Small intestine (tissue), 7 donors: Measurements from ENCODE around the gene HOXD4. TPM values are rescaled to one million over a fixed set of nuclear protein-coding genes. Genes with fewer than 3 reads are reported as not detected.

ENCODE experiments used
- DNase-seq, 2 donors: peaks; one replicate each; pipeline versions ENCODE4 v3.0.0 to v3.0.0-alpha.2; 2013
- FAIRE-seq: peaks from 2 replicates; lab custom pipeline; 2012; peaks lifted over from hg19 to GRCh38; lab: Jason Lieb, UNC
- H3K27ac ChIP-seq, 3 donors: one replicate each; pipeline ENCODE4 v1.5.1; 2013; ENCODE audit warnings: low read length in 2 of 3, mild to moderate bottlenecking in 2 of 3, control low read depth in 1 of 3, inconsistent platforms in 1 of 3, low read depth in 1 of 3, moderate library complexity in 1 of 3
- H3K27me3 ChIP-seq, 3 donors: one replicate each; pipeline ENCODE4 v1.6.1; 2013; ENCODE audit warnings: low read length in 3 of 3, inconsistent platforms in 1 of 3; ENCODE audit not compliant: control insufficient read depth in 3 of 3, insufficient read depth in 3 of 3
- H3K36me3 ChIP-seq, 3 donors: one replicate each; pipeline ENCODE4 v1.6.1; 2013; ENCODE audit warnings: low read length in 3 of 3, inconsistent platforms in 1 of 3, low read depth in 1 of 3, mild to moderate bottlenecking in 1 of 3, moderate library complexity in 1 of 3; ENCODE audit not compliant: control insufficient read depth in 3 of 3, insufficient read depth in 2 of 3
- H3K4me1 ChIP-seq, 3 donors: one replicate each; pipeline ENCODE4 v1.6.1; 2013; ENCODE audit warnings: low read length in 2 of 3, inconsistent platforms in 1 of 3, low read depth in 1 of 3, mild to moderate bottlenecking in 1 of 3, moderate library complexity in 1 of 3; ENCODE audit not compliant: control insufficient read depth in 3 of 3, insufficient read depth in 2 of 3
- H3K4me3 ChIP-seq, 3 donors: one replicate each; pipeline ENCODE4 v1.5.1; 2013; ENCODE audit warnings: low read length in 3 of 3, control low read depth in 1 of 3, inconsistent platforms in 1 of 3, low read depth in 1 of 3, mild to moderate bottlenecking in 1 of 3, moderate library complexity in 1 of 3
- H3K9me3 ChIP-seq, 2 donors: one replicate each; pipeline ENCODE4 v1.6.1; 2013; ENCODE audit warnings: low read depth in 1 of 2, low read length in 1 of 2; ENCODE audit not compliant: control insufficient read depth in 2 of 2, insufficient read depth in 1 of 2
- WGBS, 3 donors: extraction: QIAGEN DNeasy Blood & Tissue Kit; methylation state at CpG; one replicate each; pipeline ENCODE4 v1.1.7; 2013; 5-methylcytosine and 5-hydroxymethylcytosine counted together
- polyA plus RNA-seq, 4 donors: library from polyadenylated mRNA; stranded (reverse) in 3 of 4; unstranded in 1 of 4; fragments of 200-250 nt in 3 of 4; fragments of 120-200 nt in 1 of 4; gene quantifications; one replicate each; pipeline versions ENCODE4 v1.2.1 to v1.2.3, GENCODE V29; 2013
- donor health status: healthy with polysubstance abuse.
- donor health status: control.
- donor health status: control.
- donor health status: Bipolar disorder and iron deficiency.
- donor health status: healthy.

HOXD4 gene
- polyA plus RNA-seq, 4 donors, result 0.97 to 14.7 TPM; not detected in 2

DNA sequence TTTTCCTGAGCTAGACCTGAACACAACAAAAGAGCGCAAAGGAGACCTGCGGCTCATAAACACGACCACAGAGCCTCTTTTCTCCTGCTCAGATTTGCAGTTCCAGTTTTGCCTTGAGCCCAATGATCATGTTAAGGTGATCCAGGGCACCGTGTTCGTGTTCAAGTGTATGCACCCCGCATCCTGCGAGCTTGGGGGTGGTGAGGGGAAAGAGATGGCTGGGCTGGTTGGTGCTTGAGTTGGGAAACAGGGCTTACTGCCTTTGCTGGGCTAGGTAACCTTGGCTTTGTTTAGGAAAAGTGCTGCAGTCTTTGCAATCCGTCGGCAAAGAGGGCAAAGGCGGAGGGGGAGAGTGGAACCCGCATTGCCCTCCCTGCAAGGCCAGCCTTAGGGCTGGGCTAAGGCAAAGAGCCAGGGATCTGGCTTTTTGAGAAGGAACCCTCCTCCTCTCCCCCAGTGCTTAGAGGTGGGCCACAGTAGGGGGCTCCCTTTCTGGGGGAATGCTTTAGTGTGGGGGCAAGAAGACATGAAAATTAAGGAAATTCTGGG lies 33.5 kb upstream of the HOXD4 start:
- DNase-seq, result no peak
- no peaks in the 10 kb centered on the region for H3K4me1 ChIP-seq
- peaks cover 30 to 96% (median 71%) of the 10 kb centered on the region in 3 donors for H3K27me3 ChIP-seq
- FAIRE-seq, result no peak
- peaks cover 0 to 4% of the 10 kb centered on the region in 2 donors for H3K9me3 ChIP-seq
- H3K4me3 ChIP-seq, result peak overlapping the region in 1 of 3 donors; percentile 11
- H3K36me3 ChIP-seq, result no peaks in the 10 kb centered on the region
- no peak overlapping the region for H3K27ac ChIP-seq
- WGBS, 3 donors, result 10 to 14% (median 12%) methylated on average over 11 of the region's 11 CpGs

DNA sequence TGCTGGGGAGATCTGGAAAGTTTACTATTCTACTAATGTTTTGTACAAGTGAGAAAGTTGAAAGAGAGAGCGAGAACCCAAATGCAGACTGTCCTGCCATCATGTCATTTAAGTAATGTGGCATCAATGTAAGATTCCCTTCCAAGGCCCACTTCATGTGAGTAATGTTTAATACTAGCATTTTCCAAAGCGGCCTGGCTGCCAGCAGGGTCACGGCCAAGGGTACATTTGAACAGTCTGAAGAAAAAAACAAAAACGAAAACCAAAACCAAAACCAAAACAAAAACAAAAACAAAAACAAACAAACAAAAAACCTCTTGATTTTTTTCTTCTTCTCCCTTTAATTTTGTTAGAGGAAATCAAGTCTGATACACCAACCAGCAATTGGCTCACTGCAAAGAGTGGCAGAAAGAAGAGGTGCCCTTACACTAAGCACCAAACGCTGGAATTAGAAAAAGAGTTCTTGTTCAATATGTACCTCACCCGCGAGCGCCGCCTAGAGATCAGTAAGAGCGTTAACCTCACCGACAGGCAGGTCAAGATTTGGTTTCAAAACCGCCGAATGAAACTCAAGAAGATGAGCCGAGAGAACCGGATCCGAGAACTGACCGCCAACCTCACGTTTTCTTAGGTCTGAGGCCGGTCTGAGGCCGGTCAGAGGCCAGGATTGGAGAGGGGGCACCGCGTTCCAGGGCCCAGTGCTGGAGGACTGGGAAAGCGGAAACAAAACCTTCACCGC lies 32.6 kb upstream of the HOXD4 start:
- DNase-seq (no peak), FAIRE-seq (no peak)
- no peaks in the 10 kb centered on the region for H3K4me1 ChIP-seq
- WGBS, 3 donors, result 9 to 13% (median 11%) methylated on average over 24 of the region's 24 CpGs
- H3K27ac ChIP-seq, result no peak overlapping the region
- no peaks in the 10 kb centered on the region for H3K36me3 ChIP-seq
- peaks cover 0 to 4% of the 10 kb centered on the region in 2 donors for H3K9me3 ChIP-seq
- peaks cover 31 to 95% (median 75%) of the 10 kb centered on the region in 3 donors for H3K27me3 ChIP-seq
- no peak overlapping the region for H3K4me3 ChIP-seq

DNA sequence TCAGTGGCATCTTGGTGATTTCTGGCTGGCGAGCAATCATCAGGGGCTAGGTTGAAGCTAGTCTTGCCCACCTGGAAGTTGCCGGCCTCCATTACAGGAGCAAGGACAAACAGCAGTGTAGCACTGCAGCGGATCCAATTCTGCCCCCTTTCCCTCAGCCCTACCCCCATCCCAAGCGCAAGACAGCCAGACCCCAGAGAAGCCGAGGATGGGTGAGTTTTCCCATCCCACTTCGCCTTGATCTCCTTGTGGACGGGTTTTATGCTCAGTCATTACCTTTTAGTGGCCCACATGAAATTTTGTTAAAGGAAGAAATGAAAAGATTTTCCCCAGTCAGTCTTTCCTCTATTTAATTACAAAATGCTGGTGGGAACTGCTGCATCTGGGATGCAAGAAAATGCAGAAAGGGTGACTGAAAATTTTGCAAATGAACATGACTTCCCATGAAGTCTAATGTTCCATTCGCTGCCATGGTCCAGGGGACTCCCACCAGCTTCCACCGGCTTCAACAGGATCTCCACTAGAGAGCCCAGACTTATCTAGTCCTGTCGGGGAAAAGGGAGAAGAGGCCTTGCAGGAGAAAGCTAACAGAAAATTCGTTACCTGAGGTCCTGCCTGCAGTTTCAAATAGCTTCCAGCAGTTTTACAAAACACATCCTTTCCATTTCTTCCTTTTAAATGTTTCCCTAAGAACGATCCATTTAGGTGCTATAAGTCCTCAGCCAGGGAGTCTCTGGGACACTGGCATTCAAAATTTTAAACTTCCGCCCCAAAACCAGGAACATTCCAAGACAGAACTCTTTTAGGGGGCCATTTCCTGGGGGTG lies 30.8 kb upstream of the HOXD4 start:
- no peaks in the 10 kb centered on the region for H3K36me3 ChIP-seq
- no peaks in the 10 kb centered on the region for H3K4me1 ChIP-seq
- FAIRE-seq, result no peak
- H3K9me3 ChIP-seq, result peaks cover 0 to 4% of the 10 kb centered on the region in 2 donors
- no peak overlapping the region for H3K27ac ChIP-seq
- H3K4me3 ChIP-seq, result no peak overlapping the region
- DNase-seq, result no peak
- 17 to 20% (median 19%) methylated on average over 13 of the region's 13 CpGs for WGBS, 3 donors
- H3K27me3 ChIP-seq, result peaks cover 28 to 97% (median 76%) of the 10 kb centered on the region in 3 donors

DNA sequence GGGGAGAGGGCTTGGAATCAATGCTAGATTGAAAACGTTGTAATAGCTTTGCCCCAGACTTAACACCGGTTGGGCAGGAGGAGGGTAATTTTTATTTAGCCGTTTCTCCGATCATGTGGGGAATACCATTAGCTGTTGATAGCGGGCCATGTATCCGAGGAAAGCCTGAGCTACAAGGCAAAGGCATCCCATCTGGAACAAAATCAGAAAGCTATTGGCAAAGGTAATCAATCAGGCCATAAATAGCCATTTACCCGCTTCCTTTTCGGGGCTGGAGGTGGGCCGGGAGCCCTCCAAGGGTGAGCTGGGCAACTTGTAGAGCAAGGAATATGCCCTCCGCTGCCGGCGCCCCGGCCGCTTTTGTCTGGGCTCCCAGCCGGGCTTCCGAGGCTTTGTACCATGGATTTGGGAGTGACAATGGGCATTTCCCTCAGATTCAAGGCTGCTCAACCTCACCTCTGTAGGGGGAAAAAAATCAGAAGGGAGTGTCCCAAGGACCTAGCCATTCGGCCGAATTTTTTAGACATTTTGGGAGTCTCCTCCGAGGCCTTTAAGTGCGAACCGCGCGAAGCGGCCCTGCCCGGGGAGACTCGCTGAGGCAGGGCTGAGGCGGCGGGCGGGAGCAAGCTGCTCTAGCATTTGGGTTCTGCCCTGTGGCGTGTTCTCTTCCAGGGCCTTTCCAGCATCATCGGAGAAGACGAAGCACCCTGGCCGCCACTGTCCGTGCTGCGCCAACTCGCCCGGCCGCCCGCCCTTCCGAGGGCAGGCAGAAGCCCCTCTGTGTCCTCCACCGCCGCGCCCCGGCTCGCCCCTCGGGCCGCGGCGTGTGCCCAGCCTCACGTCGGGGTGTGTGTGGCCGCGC lies 29.9 kb upstream of the HOXD4 start:
- Histone ChIP-seq H3K9me3 (peaks cover 0 to 4% of the 10 kb centered on the region in 2 donors), H3K27ac (no peak overlapping the region), H3K27me3 (peaks cover 20 to 95% (median 72%) of the 10 kb centered on the region in 3 donors), H3K4me1 (no peaks in the 10 kb centered on the region), H3K4me3 (no peak overlapping the region), H3K36me3 (no peaks in the 10 kb centered on the region)
- FAIRE-seq (no peak), DNase-seq (no peak)
- WGBS, 3 donors, result 9 to 19% (median 10%) methylated on average over 40 to 53 of the region's 53 CpGs

DNA sequence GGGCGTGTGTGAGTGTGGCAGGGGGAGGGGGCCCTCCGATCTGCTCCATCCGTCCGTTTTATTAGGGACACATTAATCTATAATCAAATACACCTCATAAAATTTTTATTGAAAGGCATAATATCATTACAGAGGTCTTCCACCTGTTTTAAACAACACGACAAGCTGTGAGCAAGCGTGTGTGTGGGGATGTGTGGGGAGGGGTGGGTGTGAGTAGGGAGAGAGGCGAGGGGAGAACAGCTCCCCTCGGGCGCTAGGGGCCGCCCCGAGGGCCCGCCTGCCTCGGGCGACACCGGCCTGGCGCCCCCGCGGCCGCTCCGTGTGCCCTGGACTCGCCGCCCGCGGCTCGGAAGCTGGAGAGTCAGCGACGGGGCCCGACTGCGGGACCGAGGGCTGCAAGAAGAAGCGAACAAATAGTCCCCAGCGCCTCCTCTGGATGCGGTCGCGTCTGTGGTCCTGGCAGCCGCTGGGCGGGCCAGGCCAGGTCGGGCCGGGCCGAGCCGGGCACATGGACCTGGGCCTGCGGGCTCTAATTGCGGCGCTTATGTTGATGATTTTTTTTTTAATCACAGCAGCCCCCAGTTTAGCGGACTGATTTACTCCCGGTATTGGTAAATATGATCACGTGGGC lies 29.2 kb upstream of the HOXD4 start:
- peak overlapping the region; percentile 27 to 59 (median 30) for H3K4me3 ChIP-seq
- peaks cover 0 to 4% of the 10 kb centered on the region in 2 donors for H3K9me3 ChIP-seq
- H3K36me3 ChIP-seq, result no peaks in the 10 kb centered on the region
- no peak overlapping the region for H3K27ac ChIP-seq
- DNase-seq, result no peak
- peaks cover 13 to 95% (median 64%) of the 10 kb centered on the region in 3 donors for H3K27me3 ChIP-seq
- 2 to 5% (median 5%) methylated on average over 24 to 47 of the region's 47 CpGs for WGBS, 3 donors
- FAIRE-seq, result no peak
- no peaks in the 10 kb centered on the region for H3K4me1 ChIP-seq

DNA sequence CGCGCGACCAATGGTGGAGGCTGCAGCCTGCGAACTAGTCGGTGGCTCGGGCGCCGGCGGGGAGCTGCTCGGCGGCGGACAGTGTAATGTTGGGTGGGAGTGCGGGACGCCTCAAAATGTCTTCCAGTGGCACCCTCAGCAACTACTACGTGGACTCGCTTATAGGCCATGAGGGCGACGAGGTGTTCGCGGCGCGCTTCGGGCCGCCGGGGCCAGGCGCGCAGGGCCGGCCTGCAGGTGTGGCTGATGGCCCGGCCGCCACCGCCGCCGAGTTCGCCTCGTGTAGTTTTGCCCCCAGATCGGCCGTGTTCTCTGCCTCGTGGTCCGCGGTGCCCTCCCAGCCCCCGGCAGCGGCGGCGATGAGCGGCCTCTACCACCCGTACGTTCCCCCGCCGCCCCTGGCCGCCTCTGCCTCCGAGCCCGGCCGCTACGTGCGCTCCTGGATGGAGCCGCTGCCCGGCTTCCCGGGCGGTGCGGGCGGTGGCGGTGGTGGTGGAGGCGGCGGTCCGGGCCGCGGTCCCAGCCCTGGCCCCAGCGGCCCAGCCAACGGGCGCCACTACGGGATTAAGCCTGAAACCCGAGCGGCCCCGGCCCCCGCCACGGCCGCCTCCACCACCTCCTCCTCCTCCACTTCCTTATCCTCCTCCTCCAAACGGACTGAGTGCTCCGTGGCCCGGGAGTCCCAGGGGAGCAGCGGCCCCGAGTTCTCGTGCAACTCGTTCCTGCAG lies 28.5 kb upstream of the HOXD4 start, which contains the start of gene HOXD9:
HOXD9 (plus strand) TSS at position 37 of the 728 bp plus-strand sequence; CDS start at position 87, 50 bp downstream.
- FAIRE-seq (no peak), DNase-seq (peak in 1 of 2 donors; percentile 69)
- Histone ChIP-seq H3K27me3 (peaks cover 13 to 95% (median 58%) of the 10 kb centered on the region in 3 donors), H3K4me1 (no peaks in the 10 kb centered on the region), H3K36me3 (no peaks in the 10 kb centered on the region), H3K4me3 (peak within 1 kb of the TSS; percentile 27 to 59 (median 37)), H3K9me3 (peaks cover 0 to 4% of the 10 kb centered on the region in 2 donors), H3K27ac (no peak within 1 kb of the TSS)
- 3 to 4% (median 3%) methylated on average over 49 to 84 of the region's 84 CpGs for WGBS, 3 donors

DNA sequence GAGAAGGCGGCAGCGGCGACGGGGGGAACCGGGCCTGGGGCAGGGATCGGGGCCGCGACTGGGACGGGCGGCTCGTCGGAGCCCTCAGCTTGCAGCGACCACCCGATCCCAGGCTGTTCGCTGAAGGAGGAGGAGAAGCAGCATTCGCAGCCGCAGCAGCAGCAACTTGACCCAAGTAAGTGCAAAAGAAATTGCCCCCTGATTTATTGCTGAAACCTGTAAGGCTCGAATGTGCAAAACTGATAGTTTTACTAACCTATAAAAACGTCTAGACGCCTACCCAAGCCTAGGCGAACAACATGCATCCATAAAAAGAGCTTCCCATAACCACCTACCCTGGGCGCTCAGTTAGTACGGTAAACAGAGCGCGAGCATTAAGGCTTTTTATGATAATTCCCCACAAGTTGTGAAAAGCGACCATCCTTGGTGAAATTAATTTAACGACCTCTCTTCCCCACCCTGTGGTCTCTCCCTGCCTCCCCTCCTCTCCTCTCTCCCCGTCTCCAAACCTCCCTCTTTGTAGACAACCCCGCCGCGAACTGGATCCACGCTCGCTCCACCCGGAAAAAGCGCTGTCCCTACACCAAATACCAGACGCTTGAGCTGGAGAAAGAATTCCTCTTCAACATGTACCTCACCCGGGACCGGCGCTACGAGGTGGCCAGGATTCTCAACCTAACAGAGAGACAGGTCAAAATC lies 27.8 kb upstream of the HOXD4 start:
- Histone ChIP-seq H3K27ac (no peak overlapping the region), H3K27me3 (peaks cover 14 to 95% (median 62%) of the 10 kb centered on the region in 3 donors), H3K4me3 (peak overlapping the region in 2 of 3 donors; percentile 37 to 59), H3K9me3 (peaks cover 0 to 4% of the 10 kb centered on the region in 2 donors), H3K4me1 (no peaks in the 10 kb centered on the region), H3K36me3 (no peaks in the 10 kb centered on the region)
- DNase-seq (no peak), FAIRE-seq (no peak)
- 7 to 9% (median 7%) methylated on average over 40 of the region's 40 CpGs for WGBS, 3 donors
